HG02623 (cell line): ENCODE results near the gene PA2G4.
"Not testable (repeated sequence)": the region's sequence is repeated elsewhere in the genome, so short reads cannot be mapped to it uniquely, and the experiment has no call there.

Experiments used
- ATAC-seq: cut with Tn5 transposase; IDR thresholded peaks from one replicate; pipeline ENCODE4 v1.9.1; 2021; ENCODE audit warnings: moderate library complexity; ENCODE audit not compliant: unreplicated experiment

PA2G4 gene

GRCh38 chr12:56099787-56100186 lies 4.6 kb upstream of the PA2G4 start:
- ATAC-seq: no peak

GRCh38 chr12:56101045-56101444 lies 3.3 kb upstream of the PA2G4 start:
- ATAC-seq: no peak

GRCh38 chr12:56102683-56103065 lies 1.7 kb upstream of the PA2G4 start:
- no peak for ATAC-seq

GRCh38 chr12:56103066-56103711 lies 1.2 kb upstream of the PA2G4 start:
- no peak for ATAC-seq

- no peak for ATAC-seq
Observed at GRCh38 chr12:56103823-56104108, 593 bp upstream of the PA2G4 start.

- peak; percentile 8 for ATAC-seq
Observed at GRCh38 chr12:56104815-56105608, 653 bp downstream of the PA2G4 start.

- ATAC-seq: no peak
Observed at GRCh38 chr12:56105609-56105902, 1.2 kb downstream of the PA2G4 start.

- no peak for ATAC-seq
Observed at GRCh38 chr12:56107242-56107641, 2.9 kb downstream of the PA2G4 start.

GRCh38 chr12:56110571-56110970 lies 6.2 kb downstream of the PA2G4 start:
- no peak for ATAC-seq

GRCh38 chr12:56114084-56114483 lies 9.7 kb downstream of the PA2G4 start:
- no peak for ATAC-seq

- ATAC-seq: no peak
Observed at GRCh38 chr12:56115329-56115728, 11.0 kb downstream of the PA2G4 start.

- peak; percentile 29 for ATAC-seq
Observed at GRCh38 chr12:56116267-56117081, 12.1 kb downstream of the PA2G4 start, which contains the start of gene RPL41. TSS of gene RPL41 (plus strand) at chr12:56116633.

GRCh38 chr12:56117082-56117706 lies 12.8 kb downstream of the PA2G4 start:
- ATAC-seq: not testable (repeated sequence)

- ATAC-seq: peak; percentile 84
Observed at GRCh38 chr12:56117778-56118687, 13.7 kb downstream of the PA2G4 start, which contains the start of gene ZC3H10. TSS of gene ZC3H10 (plus strand) at chr12:56118266. CDS start at chr12:56120563, 2,297 bp downstream.

- ATAC-seq: no peak
Observed at GRCh38 chr12:56118688-56119357, 14.5 kb downstream of the PA2G4 start.

- ATAC-seq: no peak
Observed at GRCh38 chr12:56119361-56119796, 15.0 kb downstream of the PA2G4 start.

GRCh38 chr12:56120158-56120846 lies 15.9 kb downstream of the PA2G4 start:
- ATAC-seq: no peak

GRCh38 chr12:56121204-56121870 lies 17.0 kb downstream of the PA2G4 start:
- ATAC-seq: no peak

- no peak for ATAC-seq
Observed at GRCh38 chr12:56122637-56123036, 18.3 kb downstream of the PA2G4 start.
